HepG2 (cell line): Measurements from ENCODE around the gene SDC1. TPM values are rescaled to one million over a fixed set of nuclear protein-coding genes. Genes with fewer than 3 reads are reported as not detected.

Source experiments
- ATF7-NPFF ChIP-seq: sonication (generic); formaldehyde crosslinking; IDR thresholded peaks from 2 replicates; pipeline ENCODE4 v1.8.1; 2023; ENCODE audit warnings: mild to moderate bottlenecking, low read depth, missing genetic modification reagents, moderate library complexity
- ERF ChIP-seq: IDR thresholded peaks from 2 replicates; pipeline ENCODE4 v1.6.1; 2018; ENCODE audit warnings: missing biosample characterization, missing genetic modification reagents
- GABPB1 ChIP-seq: IDR thresholded peaks from 2 replicates; pipeline ENCODE4 v1.6.1; 2016; ENCODE audit warnings: mild to moderate bottlenecking, missing genetic modification reagents, moderate library complexity, missing compliant biosample characterization
- GATAD1 ChIP-seq: IDR thresholded peaks from 2 replicates; pipeline ENCODE4 v1.6.1; 2016; ENCODE audit warnings: missing genetic modification reagents, missing compliant biosample characterization
- IRX3 ChIP-seq: sonication (generic); formaldehyde crosslinking; IDR thresholded peaks from 2 replicates; pipeline ENCODE4 v1.8.1; 2023; ENCODE audit warnings: mild to moderate bottlenecking, low read depth, missing genetic modification reagents, borderline replicate concordance
- KDM1A ChIP-seq: IDR thresholded peaks from 2 replicates; pipeline ENCODE4 v1.6.1; 2016; ENCODE audit warnings: missing compliant biosample characterization
- MIXL1 ChIP-seq: IDR thresholded peaks from 2 replicates; pipeline ENCODE4 v1.6.1; 2016
- MXI1 ChIP-seq: IDR thresholded peaks from 3 replicates; pipeline ENCODE4 v1.6.1; 2012; ENCODE audit warnings: low read depth, low read length, inconsistent platforms, borderline replicate concordance
- NFRKB ChIP-seq: fragments of 450-650 bp; IDR thresholded peaks from 2 replicates; pipeline ENCODE4 v1.6.1; 2017
- REPIN1 ChIP-seq: sonication (generic); formaldehyde crosslinking; IDR thresholded peaks from 2 replicates; pipeline ENCODE4 v1.8.0; 2022; ENCODE audit warnings: missing genetic modification reagents, low read depth, mild to moderate bottlenecking, borderline replicate concordance
- ZMYM4 ChIP-seq: sonication (generic); formaldehyde crosslinking; IDR thresholded peaks from 2 replicates; pipeline ENCODE4 v1.8.1; 2023; ENCODE audit warnings: mild to moderate bottlenecking, missing genetic modification reagents
- ZNF430 ChIP-seq: sonication (generic); formaldehyde crosslinking; IDR thresholded peaks from 2 replicates; pipeline ENCODE4 v1.9.0; 2021; ENCODE audit warnings: mild to moderate bottlenecking, missing genetic modification reagents
- ZNF431 ChIP-seq: sonication (generic); formaldehyde crosslinking; IDR thresholded peaks from 2 replicates; pipeline ENCODE4 v1.9.0; 2022; ENCODE audit warnings: missing genetic modification reagents, low read depth, mild to moderate bottlenecking, borderline replicate concordance
- ZNF703 ChIP-seq: sonication (generic); formaldehyde crosslinking; IDR thresholded peaks from 2 replicates; pipeline ENCODE4 v1.5.1; 2020; ENCODE audit warnings: missing genetic modification reagents, mild to moderate bottlenecking, moderate library complexity, borderline replicate concordance
- ZNF792 ChIP-seq: IDR thresholded peaks from 2 replicates; pipeline ENCODE4 v1.6.1; 2016
- ZSCAN30 ChIP-seq: sonication (generic); formaldehyde crosslinking; IDR thresholded peaks from 2 replicates; pipeline ENCODE4 v1.5.0; 2020; ENCODE audit warnings: mild to moderate bottlenecking, missing genetic modification reagents
- polyA plus RNA-seq, 8 experiments: library from polyadenylated mRNA; depleted of rRNA in 3 of 8; stranded (reverse) in 7 of 8; unstranded in 1 of 8; fragments of >200 nt; fragmentation: Illumina TruSeq in 4 of 8; extraction: Trizol in 4 of 8; gene quantifications; 2 replicates each; pipeline versions ENCODE4 v1.2.1 to v1.2.3, GENCODE V29; 2011 to 2016; ENCODE audit warnings: low read depth in 4 of 8, missing spikeins in 1 of 8, mixed read lengths in 1 of 8; ENCODE audit not compliant: insufficient read depth in 1 of 8
- total RNA-seq, 5 experiments: library from RNA; depleted of rRNA; stranded (reverse); fragments of >200 nt; fragmentation: Illumina TruSeq; extraction: Trizol; gene quantifications; 2 replicates each; pipeline ENCODE4 v1.2.3, GENCODE V29; 2016; ENCODE audit warnings: low read depth in 1 of 5
- TF ChIP-seq, protein P1 (sequence below): sonication (generic); formaldehyde crosslinking; IDR thresholded peaks from 2 replicates; pipeline ENCODE4 v1.4.0; 2020; ENCODE audit warnings: missing genetic modification reagents
- TF ChIP-seq, protein P2 (sequence below), 2 experiments: IDR thresholded peaks; 2 replicates each; pipeline ENCODE4 v1.6.1; 2011 to 2012; ENCODE audit warnings: low read length in 2 of 2, borderline replicate concordance in 1 of 2, low read depth in 1 of 2, mild to moderate bottlenecking in 1 of 2, moderate library complexity in 1 of 2
- TF ChIP-seq, protein P3 (sequence below): IDR thresholded peaks from 2 replicates; pipeline ENCODE4 v1.6.1; 2016; ENCODE audit warnings: mild to moderate bottlenecking, missing biosample characterization, missing genetic modification reagents
- TF ChIP-seq, protein P4 (sequence below): sonication (generic); formaldehyde crosslinking; IDR thresholded peaks from 2 replicates; pipeline ENCODE4 v1.8.1; 2022; ENCODE audit warnings: mild to moderate bottlenecking, missing genetic modification reagents
- TF ChIP-seq, protein P5 (sequence below): sonication (generic); formaldehyde crosslinking; IDR thresholded peaks from 2 replicates; pipeline ENCODE4 v1.9.0; 2021; ENCODE audit warnings: missing genetic modification reagents, borderline replicate concordance
- TF ChIP-seq, protein P6 (sequence below): IDR thresholded peaks from 2 replicates; pipeline ENCODE4 v1.6.1; 2016; ENCODE audit warnings: control low read depth

SDC1 gene
- total and polyA plus RNA-seq, 2 of the 13 experiments (the other 11 are each of a cell fraction or from before 2014, with no cell fraction given): 108 to 119 TPM

DNA sequence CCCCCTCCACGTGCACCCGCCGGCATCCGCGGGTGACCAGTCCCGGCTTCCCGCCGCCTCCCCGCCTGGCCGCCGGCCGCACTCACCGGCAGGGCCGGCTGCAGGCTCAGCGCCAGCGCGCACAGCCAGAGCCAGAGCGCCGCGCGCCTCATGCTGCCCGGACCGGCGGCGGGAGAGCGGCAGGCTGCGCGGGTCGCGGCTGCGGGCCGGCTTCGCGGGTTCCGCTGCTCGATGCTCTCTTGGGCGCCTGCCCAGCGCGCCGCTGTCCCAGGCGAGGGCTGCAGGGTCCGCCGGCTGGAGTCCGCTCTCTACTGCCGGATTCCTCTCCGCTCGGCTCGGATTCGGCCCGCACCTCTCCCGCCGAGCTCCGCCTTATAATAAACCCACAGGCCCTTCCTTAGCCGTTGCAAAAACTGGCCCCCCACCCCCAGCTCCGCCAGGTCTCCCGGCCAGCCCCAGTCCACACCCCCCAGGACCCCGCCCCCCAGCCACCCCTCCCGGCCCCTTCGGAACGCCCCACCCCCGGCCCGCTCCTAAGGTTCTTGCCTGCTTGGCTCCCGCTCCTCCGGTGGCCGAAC lies at the start of gene SDC1 (continued):
- TF ChIP-seq ZMYM4 (no peak), GATAD1 (CRISPR knock-in tag) (no peak), ZNF703 (CRISPR knock-in tag) (no peak), MIXL1 (CRISPR knock-in tag) (no peak), GABPB1 (CRISPR knock-in tag) (no peak), ZSCAN30 (CRISPR knock-in tag) (no peak), KDM1A (CRISPR knock-in tag) (no peak), NFRKB (no peak), ZNF431 (CRISPR knock-in tag) (no peak), ERF (no peak), REPIN1 (CRISPR knock-in tag) (no peak), IRX3 (0 out of 2 replicates have a peak, but pooled peaks have one; percentile 16), ATF7-NPFF (CRISPR knock-in tag) (peak; percentile 45; the same call in 1 of the 2 replicates), ZNF430 (no peak), ZNF792 (CRISPR knock-in tag) (0 out of 2 replicates have a peak, but pooled peaks have one; percentile 46), MXI1 (no peak)
- TF ChIP-seq, protein P1, sequence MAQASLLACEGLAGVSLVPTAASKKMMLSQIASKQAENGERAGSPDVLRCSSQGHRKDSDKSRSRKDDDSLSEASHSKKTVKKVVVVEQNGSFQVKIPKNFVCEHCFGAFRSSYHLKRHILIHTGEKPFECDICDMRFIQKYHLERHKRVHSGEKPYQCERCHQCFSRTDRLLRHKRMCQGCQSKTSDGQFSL (CRISPR knock-in tag): no peak; the same call in 1 of the 2 replicates
- TF ChIP-seq, protein P2, sequence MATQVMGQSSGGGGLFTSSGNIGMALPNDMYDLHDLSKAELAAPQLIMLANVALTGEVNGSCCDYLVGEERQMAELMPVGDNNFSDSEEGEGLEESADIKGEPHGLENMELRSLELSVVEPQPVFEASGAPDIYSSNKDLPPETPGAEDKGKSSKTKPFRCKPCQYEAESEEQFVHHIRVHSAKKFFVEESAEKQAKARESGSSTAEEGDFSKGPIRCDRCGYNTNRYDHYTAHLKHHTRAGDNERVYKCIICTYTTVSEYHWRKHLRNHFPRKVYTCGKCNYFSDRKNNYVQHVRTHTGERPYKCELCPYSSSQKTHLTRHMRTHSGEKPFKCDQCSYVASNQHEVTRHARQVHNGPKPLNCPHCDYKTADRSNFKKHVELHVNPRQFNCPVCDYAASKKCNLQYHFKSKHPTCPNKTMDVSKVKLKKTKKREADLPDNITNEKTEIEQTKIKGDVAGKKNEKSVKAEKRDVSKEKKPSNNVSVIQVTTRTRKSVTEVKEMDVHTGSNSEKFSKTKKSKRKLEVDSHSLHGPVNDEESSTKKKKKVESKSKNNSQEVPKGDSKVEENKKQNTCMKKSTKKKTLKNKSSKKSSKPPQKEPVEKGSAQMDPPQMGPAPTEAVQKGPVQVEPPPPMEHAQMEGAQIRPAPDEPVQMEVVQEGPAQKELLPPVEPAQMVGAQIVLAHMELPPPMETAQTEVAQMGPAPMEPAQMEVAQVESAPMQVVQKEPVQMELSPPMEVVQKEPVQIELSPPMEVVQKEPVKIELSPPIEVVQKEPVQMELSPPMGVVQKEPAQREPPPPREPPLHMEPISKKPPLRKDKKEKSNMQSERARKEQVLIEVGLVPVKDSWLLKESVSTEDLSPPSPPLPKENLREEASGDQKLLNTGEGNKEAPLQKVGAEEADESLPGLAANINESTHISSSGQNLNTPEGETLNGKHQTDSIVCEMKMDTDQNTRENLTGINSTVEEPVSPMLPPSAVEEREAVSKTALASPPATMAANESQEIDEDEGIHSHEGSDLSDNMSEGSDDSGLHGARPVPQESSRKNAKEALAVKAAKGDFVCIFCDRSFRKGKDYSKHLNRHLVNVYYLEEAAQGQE (IDR thresholded peaks at IDR 0.05; ENCODE audit: borderline replicate concordance in 1 of 2, low read depth in 1 of 2, low read length in 2 of 2): no peak
- TF ChIP-seq, protein P3, sequence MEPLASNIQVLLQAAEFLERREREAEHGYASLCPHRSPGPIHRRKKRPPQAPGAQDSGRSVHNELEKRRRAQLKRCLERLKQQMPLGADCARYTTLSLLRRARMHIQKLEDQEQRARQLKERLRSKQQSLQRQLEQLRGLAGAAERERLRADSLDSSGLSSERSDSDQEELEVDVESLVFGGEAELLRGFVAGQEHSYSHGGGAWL (CRISPR knock-in tag): no peak; the same call in none of the 2 replicates
- TF ChIP-seq, protein P4, sequence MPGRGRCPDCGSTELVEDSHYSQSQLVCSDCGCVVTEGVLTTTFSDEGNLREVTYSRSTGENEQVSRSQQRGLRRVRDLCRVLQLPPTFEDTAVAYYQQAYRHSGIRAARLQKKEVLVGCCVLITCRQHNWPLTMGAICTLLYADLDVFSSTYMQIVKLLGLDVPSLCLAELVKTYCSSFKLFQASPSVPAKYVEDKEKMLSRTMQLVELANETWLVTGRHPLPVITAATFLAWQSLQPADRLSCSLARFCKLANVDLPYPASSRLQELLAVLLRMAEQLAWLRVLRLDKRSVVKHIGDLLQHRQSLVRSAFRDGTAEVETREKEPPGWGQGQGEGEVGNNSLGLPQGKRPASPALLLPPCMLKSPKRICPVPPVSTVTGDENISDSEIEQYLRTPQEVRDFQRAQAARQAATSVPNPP (CRISPR knock-in tag): no peak
- TF ChIP-seq, protein P5, sequence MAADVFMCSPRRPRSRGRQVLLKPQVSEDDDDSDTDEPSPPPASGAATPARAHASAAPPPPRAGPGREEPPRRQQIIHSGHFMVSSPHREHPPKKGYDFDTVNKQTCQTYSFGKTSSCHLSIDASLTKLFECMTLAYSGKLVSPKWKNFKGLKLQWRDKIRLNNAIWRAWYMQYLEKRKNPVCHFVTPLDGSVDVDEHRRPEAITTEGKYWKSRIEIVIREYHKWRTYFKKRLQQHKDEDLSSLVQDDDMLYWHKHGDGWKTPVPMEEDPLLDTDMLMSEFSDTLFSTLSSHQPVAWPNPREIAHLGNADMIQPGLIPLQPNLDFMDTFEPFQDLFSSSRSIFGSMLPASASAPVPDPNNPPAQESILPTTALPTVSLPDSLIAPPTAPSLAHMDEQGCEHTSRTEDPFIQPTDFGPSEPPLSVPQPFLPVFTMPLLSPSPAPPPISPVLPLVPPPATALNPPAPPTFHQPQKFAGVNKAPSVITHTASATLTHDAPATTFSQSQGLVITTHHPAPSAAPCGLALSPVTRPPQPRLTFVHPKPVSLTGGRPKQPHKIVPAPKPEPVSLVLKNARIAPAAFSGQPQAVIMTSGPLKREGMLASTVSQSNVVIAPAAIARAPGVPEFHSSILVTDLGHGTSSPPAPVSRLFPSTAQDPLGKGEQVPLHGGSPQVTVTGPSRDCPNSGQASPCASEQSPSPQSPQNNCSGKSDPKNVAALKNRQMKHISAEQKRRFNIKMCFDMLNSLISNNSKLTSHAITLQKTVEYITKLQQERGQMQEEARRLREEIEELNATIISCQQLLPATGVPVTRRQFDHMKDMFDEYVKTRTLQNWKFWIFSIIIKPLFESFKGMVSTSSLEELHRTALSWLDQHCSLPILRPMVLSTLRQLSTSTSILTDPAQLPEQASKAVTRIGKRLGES (CRISPR knock-in tag): no peak
- TF ChIP-seq, protein P6, sequence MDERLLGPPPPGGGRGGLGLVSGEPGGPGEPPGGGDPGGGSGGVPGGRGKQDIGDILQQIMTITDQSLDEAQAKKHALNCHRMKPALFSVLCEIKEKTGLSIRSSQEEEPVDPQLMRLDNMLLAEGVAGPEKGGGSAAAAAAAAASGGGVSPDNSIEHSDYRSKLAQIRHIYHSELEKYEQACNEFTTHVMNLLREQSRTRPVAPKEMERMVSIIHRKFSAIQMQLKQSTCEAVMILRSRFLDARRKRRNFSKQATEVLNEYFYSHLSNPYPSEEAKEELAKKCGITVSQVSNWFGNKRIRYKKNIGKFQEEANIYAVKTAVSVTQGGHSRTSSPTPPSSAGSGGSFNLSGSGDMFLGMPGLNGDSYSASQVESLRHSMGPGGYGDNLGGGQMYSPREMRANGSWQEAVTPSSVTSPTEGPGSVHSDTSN: no peak
